ENCODE results near the gene THOC3.
"Not testable (repeated sequence)": the region's sequence is repeated elsewhere in the genome, so short reads cannot be mapped to it uniquely, and the experiment has no call there.

DNA sequence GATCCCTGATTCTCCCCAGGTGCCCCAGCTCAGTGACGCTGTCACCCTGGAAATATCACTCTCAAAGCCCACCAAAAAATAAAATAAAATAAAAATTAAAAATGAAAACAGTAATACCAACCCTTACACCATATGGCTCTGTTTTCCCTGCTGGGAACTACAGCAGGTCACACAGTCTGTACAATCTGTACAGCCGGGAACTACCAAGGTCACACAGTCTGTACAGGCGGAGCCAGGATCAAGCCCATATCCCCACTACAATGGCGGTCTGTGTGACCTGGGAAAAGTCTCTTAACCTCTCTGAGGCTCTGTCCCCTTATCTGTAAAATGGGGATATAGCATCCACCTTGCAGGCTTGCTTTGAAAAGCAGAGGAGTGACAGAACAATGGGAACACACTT is 29.4 kb upstream of the THOC3 start:
- TF ChIP-seq, protein P1, sequence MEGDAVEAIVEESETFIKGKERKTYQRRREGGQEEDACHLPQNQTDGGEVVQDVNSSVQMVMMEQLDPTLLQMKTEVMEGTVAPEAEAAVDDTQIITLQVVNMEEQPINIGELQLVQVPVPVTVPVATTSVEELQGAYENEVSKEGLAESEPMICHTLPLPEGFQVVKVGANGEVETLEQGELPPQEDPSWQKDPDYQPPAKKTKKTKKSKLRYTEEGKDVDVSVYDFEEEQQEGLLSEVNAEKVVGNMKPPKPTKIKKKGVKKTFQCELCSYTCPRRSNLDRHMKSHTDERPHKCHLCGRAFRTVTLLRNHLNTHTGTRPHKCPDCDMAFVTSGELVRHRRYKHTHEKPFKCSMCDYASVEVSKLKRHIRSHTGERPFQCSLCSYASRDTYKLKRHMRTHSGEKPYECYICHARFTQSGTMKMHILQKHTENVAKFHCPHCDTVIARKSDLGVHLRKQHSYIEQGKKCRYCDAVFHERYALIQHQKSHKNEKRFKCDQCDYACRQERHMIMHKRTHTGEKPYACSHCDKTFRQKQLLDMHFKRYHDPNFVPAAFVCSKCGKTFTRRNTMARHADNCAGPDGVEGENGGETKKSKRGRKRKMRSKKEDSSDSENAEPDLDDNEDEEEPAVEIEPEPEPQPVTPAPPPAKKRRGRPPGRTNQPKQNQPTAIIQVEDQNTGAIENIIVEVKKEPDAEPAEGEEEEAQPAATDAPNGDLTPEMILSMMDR (IDR thresholded peaks at IDR 0.05; ENCODE audit: insufficient read depth, low read length, poor library complexity, severe bottlenecking), result not testable (repeated sequence)
- TF ChIP-seq EZH2phosphoT487 (conservative IDR thresholded peaks at IDR 0.05; ENCODE audit: low read length), result not testable (repeated sequence)
